ENCODE measurements around the gene HTR1D.
"Not testable (repeated sequence)": the region's sequence is repeated elsewhere in the genome, so short reads cannot be mapped to it uniquely, and the experiment has no call there.

The HTR1D gene

GRCh38 chr1:23216771-23217420, 406 bp downstream of the HTR1D start:
- DNase-seq (ENCODE audit: low read depth): peak; percentile 10

- DNase-seq (ENCODE audit: low read depth): no peak
Observed at GRCh38 chr1:23215751-23216449, 1.4 kb downstream of the HTR1D start.

- DNase-seq (ENCODE audit: low read depth): no peak
Observed at GRCh38 chr1:23215291-23215690, 2.0 kb downstream of the HTR1D start.

- DNase-seq (ENCODE audit: low read depth): no peak
Observed at GRCh38 chr1:23214640-23215039, 2.7 kb downstream of the HTR1D start.

- no peak for DNase-seq (ENCODE audit: low read depth)
Observed at GRCh38 chr1:23211955-23212354, 5.3 kb downstream of the HTR1D start.

GRCh38 chr1:23210963-23211362, 6.3 kb downstream of the HTR1D start:
- DNase-seq (ENCODE audit: low read depth): no peak

GRCh38 chr1:23210351-23210785, 6.9 kb downstream of the HTR1D start:
- no peak for DNase-seq (ENCODE audit: low read depth)

GRCh38 chr1:23209770-23210169, 7.5 kb downstream of the HTR1D start:
- DNase-seq (ENCODE audit: low read depth): no peak

- no peak for DNase-seq (ENCODE audit: low read depth)
Observed at GRCh38 chr1:23208527-23208926, 8.8 kb downstream of the HTR1D start.

- not testable (repeated sequence) for DNase-seq (ENCODE audit: low read depth)
Observed at GRCh38 chr1:23207733-23208132, 9.6 kb downstream of the HTR1D start.

GRCh38 chr1:23202263-23202749, 15.0 kb downstream of the HTR1D start:
- no peak for DNase-seq (ENCODE audit: low read depth)

- no peak for DNase-seq (ENCODE audit: low read depth)
Observed at GRCh38 chr1:23200883-23201282, 16.4 kb downstream of the HTR1D start.

GRCh38 chr1:23198373-23198772, 18.9 kb downstream of the HTR1D start:
- no peak for DNase-seq (ENCODE audit: low read depth)

- no peak for DNase-seq (ENCODE audit: low read depth)
Observed at GRCh38 chr1:23196627-23197328, 20.5 kb downstream of the HTR1D start.

- DNase-seq (ENCODE audit: low read depth): no peak
Observed at GRCh38 chr1:23194119-23194984, 22.9 kb downstream of the HTR1D start.

GRCh38 chr1:23193391-23194118, 23.7 kb downstream of the HTR1D start:
- no peak for DNase-seq (ENCODE audit: low read depth)

- no peak for DNase-seq (ENCODE audit: low read depth)
Observed at GRCh38 chr1:23191199-23191598, 26.1 kb downstream of the HTR1D start.

GRCh38 chr1:23188936-23189452, 28.3 kb downstream of the HTR1D start:
- not testable (repeated sequence) for DNase-seq (ENCODE audit: low read depth)

- no peak for DNase-seq (ENCODE audit: low read depth)
Observed at GRCh38 chr1:23188434-23188884, 28.8 kb downstream of the HTR1D start.

GRCh38 chr1:23187637-23188036, 29.7 kb downstream of the HTR1D start:
- no peak for DNase-seq (ENCODE audit: low read depth)

- no peak for DNase-seq (ENCODE audit: low read depth)
Observed at GRCh38 chr1:23185381-23185780, 31.9 kb downstream of the HTR1D start.
